ENCODE data around the gene DNAH17. TPM values are rescaled to one million over a fixed set of nuclear protein-coding genes. Genes with fewer than 3 reads are reported as not detected.

The DNAH17 gene
- total and polyA plus RNA-seq, 2 experiments from 2014 or later, result 1.7 TPM; not detected in 1

- H3K36me3 ChIP-seq, result no peaks in the 10 kb centered on the region
- peak overlapping the region; percentile 57 for H3K27ac ChIP-seq
- no peak for TF ChIP-seq CTCF (IDR thresholded peaks at IDR 0.05; ENCODE audit: low read depth, low read length)
These were observed 186.8 kb downstream of the DNAH17 start for GRCh38 chr17:78390241-78391050.

GRCh38 chr17:78387977-78388941, 188.9 kb downstream of the DNAH17 start:
- no peaks in the 10 kb centered on the region for H3K27me3 ChIP-seq
- H3K9me3 ChIP-seq (ENCODE audit: low read depth), result no peaks in the 10 kb centered on the region
- peaks cover 12% of the 10 kb centered on the region for H3K4me1 ChIP-seq (ENCODE audit: low read depth)
- H3K36me3 ChIP-seq, result no peaks in the 10 kb centered on the region
- H3K4me3 ChIP-seq, result no peak overlapping the region
- no peak for TF ChIP-seq CTCF (IDR thresholded peaks at IDR 0.05; ENCODE audit: low read depth, low read length)
- H3K27ac ChIP-seq, result peak overlapping the region; percentile 84
- DNase-seq (ENCODE audit: low read depth in 1 of 2, low spot score in 1 of 2), result peak in 1 of 2 donors; percentile 68

More at GRCh38 chr17:78390241-78391050, 186.8 kb downstream of the DNAH17 start:
- Histone ChIP-seq H3K4me1 (ENCODE audit: low read depth) (peaks cover 12% of the 10 kb centered on the region), H3K4me3 (no peak overlapping the region), H3K9me3 (ENCODE audit: low read depth) (no peaks in the 10 kb centered on the region), H3K27me3 (no peaks in the 10 kb centered on the region)
- peak in 1 of 2 donors; percentile 91 for DNase-seq (ENCODE audit: low read depth in 1 of 2, low spot score in 1 of 2)

- peaks cover 15% of the 10 kb centered on the region for H3K4me1 ChIP-seq (ENCODE audit: low read depth)
- no peaks in the 10 kb centered on the region for H3K9me3 ChIP-seq (ENCODE audit: low read depth)
- H3K36me3 ChIP-seq, result no peaks in the 10 kb centered on the region
- DNase-seq (ENCODE audit: low read depth in 1 of 2, low spot score in 1 of 2), result no peak
- H3K4me3 ChIP-seq, result no peak overlapping the region
- H3K27ac ChIP-seq, result no peak overlapping the region
- H3K27me3 ChIP-seq, result no peaks in the 10 kb centered on the region
- TF ChIP-seq CTCF (IDR thresholded peaks at IDR 0.05; ENCODE audit: low read depth, low read length), result no peak
These were observed 192.6 kb downstream of the DNAH17 start for GRCh38 chr17:78384479-78385175.

- no peak for TF ChIP-seq CTCF (IDR thresholded peaks at IDR 0.05; ENCODE audit: low read depth, low read length)
- H3K27ac ChIP-seq, result no peak overlapping the region
- H3K4me1 ChIP-seq (ENCODE audit: low read depth), result peaks cover 20% of the 10 kb centered on the region
- H3K27me3 ChIP-seq, result no peaks in the 10 kb centered on the region
- H3K9me3 ChIP-seq (ENCODE audit: low read depth), result no peaks in the 10 kb centered on the region
- no peak overlapping the region for H3K4me3 ChIP-seq
- H3K36me3 ChIP-seq, result no peaks in the 10 kb centered on the region
- peak in 1 of 2 donors; percentile 98 for DNase-seq (ENCODE audit: low read depth in 1 of 2, low spot score in 1 of 2)
These were observed 193.3 kb downstream of the DNAH17 start for GRCh38 chr17:78383725-78384471.

Measured in cardiac muscle cell (in vitro differentiated cells and primary cell).